ENCODE measurements around the gene RAB26. TPM values are rescaled to one million over a fixed set of nuclear protein-coding genes. Genes with fewer than 3 reads are reported as not detected.

Gene RAB26
- total and polyA plus RNA-seq, 2 of the 13 experiments (the other 11 are each of a cell fraction or from before 2014, with no cell fraction given) = 0.86 to 3.6 TPM

DNA sequence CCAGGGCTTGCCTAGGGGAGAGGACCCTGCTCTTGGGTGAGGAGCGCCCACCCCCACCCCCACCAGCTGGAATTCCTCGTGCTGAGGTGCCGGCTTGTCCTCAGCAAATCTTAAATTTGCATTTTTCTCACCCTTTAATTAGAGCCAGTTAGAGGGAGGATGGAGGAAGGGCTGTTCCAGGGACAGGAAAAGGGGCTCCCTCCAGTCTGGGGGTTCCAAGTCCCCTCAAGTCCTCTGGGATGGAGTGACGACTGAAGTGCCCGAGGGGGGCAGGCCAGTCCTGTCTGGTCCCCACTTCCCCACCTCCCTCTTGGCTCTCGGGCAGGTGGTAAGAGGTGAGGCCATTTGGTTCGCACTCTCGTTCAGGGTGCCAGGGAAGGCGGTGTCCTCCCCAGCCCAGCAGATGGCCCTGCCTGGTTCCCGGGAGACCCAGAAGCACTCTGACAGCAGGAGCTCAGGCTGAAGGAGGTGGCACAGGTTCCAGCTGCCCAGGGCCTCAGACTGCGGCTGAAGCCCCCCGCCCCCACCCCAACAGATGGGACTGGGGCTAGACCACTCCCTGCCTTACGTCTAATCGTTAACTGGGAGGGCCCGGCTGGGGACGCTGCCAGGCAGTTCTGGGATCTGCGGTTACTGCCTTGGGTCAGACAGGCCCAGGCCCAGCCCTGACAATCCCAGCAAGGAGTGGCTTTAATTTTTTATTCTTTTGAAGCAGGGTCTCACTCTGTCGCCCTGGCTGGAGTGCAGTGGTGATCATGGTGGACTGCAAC lies 2.2 kb downstream of the RAB26 start (continued):
- no peak for TF ChIP-seq GLI4 (CRISPR knock-in tag; IDR thresholded peaks at IDR 0.05; ENCODE audit: borderline replicate concordance)
- TF ChIP-seq ZNF326 (CRISPR knock-in tag; IDR thresholded peaks at IDR 0.05; ENCODE audit: borderline replicate concordance) = peak; percentile 71; the same call in 1 of the 2 replicates
- TF ChIP-seq MED8 (CRISPR knock-in tag; IDR thresholded peaks at IDR 0.05; ENCODE audit: insufficient replicate concordance) = peak; percentile 19
- TF ChIP-seq POLR2G (IDR thresholded peaks at IDR 0.05; ENCODE audit: low read depth, low read length) = peak; percentile 43
- TF ChIP-seq ONECUT2 (CRISPR knock-in tag; IDR thresholded peaks at IDR 0.05) = peak; percentile 53; the same call in 1 of the 2 replicates
- TF ChIP-seq, protein P1, sequence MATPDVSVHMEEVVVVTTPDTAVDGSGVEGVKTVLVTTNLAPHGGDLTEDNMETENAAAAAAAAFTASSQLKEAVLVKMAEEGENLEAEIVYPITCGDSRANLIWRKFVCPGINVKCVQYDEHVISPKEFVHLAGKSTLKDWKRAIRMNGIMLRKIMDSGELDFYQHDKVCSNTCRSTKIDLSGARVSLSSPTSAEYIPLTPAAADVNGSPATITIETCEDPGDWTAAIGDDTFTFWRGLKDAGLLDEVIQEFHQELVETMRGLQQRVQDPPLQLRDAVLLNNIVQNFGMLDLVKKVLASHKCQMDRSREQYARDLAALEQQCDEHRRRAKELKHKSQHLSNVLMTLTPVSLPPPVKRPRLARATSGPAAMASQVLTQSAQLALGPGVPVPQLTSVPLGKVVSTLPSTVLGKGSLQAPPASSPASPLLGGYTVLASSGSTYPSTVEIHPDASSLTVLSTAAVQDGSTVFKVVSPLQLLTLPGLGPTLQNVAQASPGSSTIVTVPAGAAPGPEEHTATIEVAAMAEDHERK (CRISPR knock-in tag; IDR thresholded peaks at IDR 0.05; ENCODE audit: low read depth) = 0 out of 2 replicates have a peak, but pooled peaks have one; percentile 34
- TF ChIP-seq TBX2 (CRISPR knock-in tag; IDR thresholded peaks at IDR 0.05; ENCODE audit: borderline replicate concordance) = no peak
- TF ChIP-seq SMAD1 (CRISPR knock-in tag; IDR thresholded peaks at IDR 0.05; ENCODE audit: borderline replicate concordance, low read depth) = no peak
- no peak for TF ChIP-seq ZNF746 (CRISPR knock-in tag; IDR thresholded peaks at IDR 0.05)
- TF ChIP-seq MYC (CRISPR knock-in tag; IDR thresholded peaks at IDR 0.05; ENCODE audit: borderline replicate concordance) = peak; percentile 36; the same call in 1 of the 2 replicates
- TF ChIP-seq RAD21 (CRISPR knock-in tag; IDR thresholded peaks at IDR 0.05) = 0 out of 2 replicates have a peak, but pooled peaks have one; percentile 8
- TF ChIP-seq ETV6 (CRISPR knock-in tag; conservative IDR thresholded peaks at IDR 0.05) = 0 out of 2 replicates have a peak, but pooled peaks have one; percentile 25
- peak; percentile 15; the same call in 1 of the 2 replicates for TF ChIP-seq PAF1 (CRISPR knock-in tag; IDR thresholded peaks at IDR 0.05)
- 0 out of 2 replicates have a peak, but pooled peaks have one; percentile 24 for TF ChIP-seq ZNF468 (CRISPR knock-in tag; IDR thresholded peaks at IDR 0.05)
- TF ChIP-seq, protein P2, sequence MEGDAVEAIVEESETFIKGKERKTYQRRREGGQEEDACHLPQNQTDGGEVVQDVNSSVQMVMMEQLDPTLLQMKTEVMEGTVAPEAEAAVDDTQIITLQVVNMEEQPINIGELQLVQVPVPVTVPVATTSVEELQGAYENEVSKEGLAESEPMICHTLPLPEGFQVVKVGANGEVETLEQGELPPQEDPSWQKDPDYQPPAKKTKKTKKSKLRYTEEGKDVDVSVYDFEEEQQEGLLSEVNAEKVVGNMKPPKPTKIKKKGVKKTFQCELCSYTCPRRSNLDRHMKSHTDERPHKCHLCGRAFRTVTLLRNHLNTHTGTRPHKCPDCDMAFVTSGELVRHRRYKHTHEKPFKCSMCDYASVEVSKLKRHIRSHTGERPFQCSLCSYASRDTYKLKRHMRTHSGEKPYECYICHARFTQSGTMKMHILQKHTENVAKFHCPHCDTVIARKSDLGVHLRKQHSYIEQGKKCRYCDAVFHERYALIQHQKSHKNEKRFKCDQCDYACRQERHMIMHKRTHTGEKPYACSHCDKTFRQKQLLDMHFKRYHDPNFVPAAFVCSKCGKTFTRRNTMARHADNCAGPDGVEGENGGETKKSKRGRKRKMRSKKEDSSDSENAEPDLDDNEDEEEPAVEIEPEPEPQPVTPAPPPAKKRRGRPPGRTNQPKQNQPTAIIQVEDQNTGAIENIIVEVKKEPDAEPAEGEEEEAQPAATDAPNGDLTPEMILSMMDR (CRISPR knock-in tag; IDR thresholded peaks at IDR 0.05) = peak; percentile 49; the same call in 1 of the 2 replicates
- TF ChIP-seq, protein P3, sequence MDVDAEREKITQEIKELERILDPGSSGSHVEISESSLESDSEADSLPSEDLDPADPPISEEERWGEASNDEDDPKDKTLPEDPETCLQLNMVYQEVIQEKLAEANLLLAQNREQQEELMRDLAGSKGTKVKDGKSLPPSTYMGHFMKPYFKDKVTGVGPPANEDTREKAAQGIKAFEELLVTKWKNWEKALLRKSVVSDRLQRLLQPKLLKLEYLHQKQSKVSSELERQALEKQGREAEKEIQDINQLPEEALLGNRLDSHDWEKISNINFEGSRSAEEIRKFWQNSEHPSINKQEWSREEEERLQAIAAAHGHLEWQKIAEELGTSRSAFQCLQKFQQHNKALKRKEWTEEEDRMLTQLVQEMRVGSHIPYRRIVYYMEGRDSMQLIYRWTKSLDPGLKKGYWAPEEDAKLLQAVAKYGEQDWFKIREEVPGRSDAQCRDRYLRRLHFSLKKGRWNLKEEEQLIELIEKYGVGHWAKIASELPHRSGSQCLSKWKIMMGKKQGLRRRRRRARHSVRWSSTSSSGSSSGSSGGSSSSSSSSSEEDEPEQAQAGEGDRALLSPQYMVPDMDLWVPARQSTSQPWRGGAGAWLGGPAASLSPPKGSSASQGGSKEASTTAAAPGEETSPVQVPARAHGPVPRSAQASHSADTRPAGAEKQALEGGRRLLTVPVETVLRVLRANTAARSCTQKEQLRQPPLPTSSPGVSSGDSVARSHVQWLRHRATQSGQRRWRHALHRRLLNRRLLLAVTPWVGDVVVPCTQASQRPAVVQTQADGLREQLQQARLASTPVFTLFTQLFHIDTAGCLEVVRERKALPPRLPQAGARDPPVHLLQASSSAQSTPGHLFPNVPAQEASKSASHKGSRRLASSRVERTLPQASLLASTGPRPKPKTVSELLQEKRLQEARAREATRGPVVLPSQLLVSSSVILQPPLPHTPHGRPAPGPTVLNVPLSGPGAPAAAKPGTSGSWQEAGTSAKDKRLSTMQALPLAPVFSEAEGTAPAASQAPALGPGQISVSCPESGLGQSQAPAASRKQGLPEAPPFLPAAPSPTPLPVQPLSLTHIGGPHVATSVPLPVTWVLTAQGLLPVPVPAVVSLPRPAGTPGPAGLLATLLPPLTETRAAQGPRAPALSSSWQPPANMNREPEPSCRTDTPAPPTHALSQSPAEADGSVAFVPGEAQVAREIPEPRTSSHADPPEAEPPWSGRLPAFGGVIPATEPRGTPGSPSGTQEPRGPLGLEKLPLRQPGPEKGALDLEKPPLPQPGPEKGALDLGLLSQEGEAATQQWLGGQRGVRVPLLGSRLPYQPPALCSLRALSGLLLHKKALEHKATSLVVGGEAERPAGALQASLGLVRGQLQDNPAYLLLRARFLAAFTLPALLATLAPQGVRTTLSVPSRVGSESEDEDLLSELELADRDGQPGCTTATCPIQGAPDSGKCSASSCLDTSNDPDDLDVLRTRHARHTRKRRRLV (CRISPR knock-in tag; IDR thresholded peaks at IDR 0.05) = no peak
- TF ChIP-seq, protein P4, sequence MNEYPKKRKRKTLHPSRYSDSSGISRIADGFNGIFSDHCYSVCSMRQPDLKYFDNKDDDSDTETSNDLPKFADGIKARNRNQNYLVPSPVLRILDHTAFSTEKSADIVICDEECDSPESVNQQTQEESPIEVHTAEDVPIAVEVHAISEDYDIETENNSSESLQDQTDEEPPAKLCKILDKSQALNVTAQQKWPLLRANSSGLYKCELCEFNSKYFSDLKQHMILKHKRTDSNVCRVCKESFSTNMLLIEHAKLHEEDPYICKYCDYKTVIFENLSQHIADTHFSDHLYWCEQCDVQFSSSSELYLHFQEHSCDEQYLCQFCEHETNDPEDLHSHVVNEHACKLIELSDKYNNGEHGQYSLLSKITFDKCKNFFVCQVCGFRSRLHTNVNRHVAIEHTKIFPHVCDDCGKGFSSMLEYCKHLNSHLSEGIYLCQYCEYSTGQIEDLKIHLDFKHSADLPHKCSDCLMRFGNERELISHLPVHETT (CRISPR knock-in tag; conservative IDR thresholded peaks at IDR 0.05) = no peak
- 0 out of 2 replicates have a peak, but pooled peaks have one; percentile 83 for TF ChIP-seq ZNF615 (CRISPR knock-in tag; IDR thresholded peaks at IDR 0.05; ENCODE audit: borderline replicate concordance)
- 0 out of 2 replicates have a peak, but pooled peaks have one; percentile 39 for TF ChIP-seq ZNF263 (CRISPR knock-in tag; IDR thresholded peaks at IDR 0.05)
